Muscle of back (tissue), 13 donors: ENCODE results near the gene FARP2. TPM values are rescaled to one million over a fixed set of nuclear protein-coding genes. Genes with fewer than 3 reads are reported as not detected.
"Not testable (repeated sequence)": the region's sequence is repeated elsewhere in the genome, so short reads cannot be mapped to it uniquely, and the experiment has no call there.

ENCODE experiments used
- DNase-seq, 3 donors: peaks; one replicate each; pipeline versions ENCODE4 v3.0.0 to v3.0.0-alpha.2; 2013
- long read RNA-seq, 9 donors: transcript quantifications; one replicate each; lab custom pipeline, GENCODE V29; 2026
- polyA plus RNA-seq, 10 donors: library from polyadenylated mRNA; unstranded; fragments of 120-200 nt; gene quantifications; one replicate each; pipeline ENCODE4 v1.2.1, GENCODE V29; 2013; ENCODE audit not compliant: insufficient read length in 10 of 10

Gene FARP2
- 10 to 100 TPM; 24.8 to 43.7 (median 33.8) TPM for polyA plus RNA-seq
- long read RNA-seq, donor 1, full-length matches to known transcripts = 4 of 4 reads
- long read RNA-seq, donor 1, partial matches to known transcripts = 0 of 4 reads
- long read RNA-seq, donor 1, other reads (novel, unspliced or antisense) = 0 of 4 reads
- long read RNA-seq, donor 2 = 0 reads
- long read RNA-seq, donor 3 = 0 reads
- long read RNA-seq, donor 4, full-length matches to known transcripts = 1 of 1 reads
- long read RNA-seq, donor 4, partial matches to known transcripts = 0 of 1 reads
- long read RNA-seq, donor 4, other reads (novel, unspliced or antisense) = 0 of 1 reads
- long read RNA-seq, donor 5, partial matches to known transcripts = 6 of 7 reads
- long read RNA-seq, donor 5, other reads (novel, unspliced or antisense) = 0 of 7 reads
- long read RNA-seq, donor 6, full-length matches to known transcripts = 1 of 171 reads
- long read RNA-seq, donor 6, partial matches to known transcripts = 117 of 171 reads
- long read RNA-seq, donor 6, other reads (novel, unspliced or antisense) = 53 of 171 reads
- long read RNA-seq, donor 7, partial matches to known transcripts = 63 of 75 reads
- long read RNA-seq, donor 7, other reads (novel, unspliced or antisense) = 11 of 75 reads
- long read RNA-seq, donor 8, full-length matches to known transcripts = 1 of 1 reads
- long read RNA-seq, donor 8, partial matches to known transcripts = 0 of 1 reads
- long read RNA-seq, donor 8, other reads (novel, unspliced or antisense) = 0 of 1 reads
- long read RNA-seq, donor 9 = 0 reads

GRCh38 chr2:241355983-241356870 lies at the start of gene FARP2:
Gene FARP2 (plus strand): TSS chr2:241356285. CDS start chr2:241373108, 16,823 bp downstream.
- DNase-seq = peak; percentile 98 to 99 (median 98)

GRCh38 chr2:241307055-241307454 lies 49.0 kb upstream of the FARP2 start:
- no peak for DNase-seq

- DNase-seq = no peak
Measured at GRCh38 chr2:241308267-241308666, 47.8 kb upstream of the FARP2 start.

- DNase-seq = no peak
Measured at GRCh38 chr2:241308832-241309500, 47.1 kb upstream of the FARP2 start.

- DNase-seq = no peak
Measured at GRCh38 chr2:241309684-241310117, 46.4 kb upstream of the FARP2 start.

- DNase-seq = no peak
Measured at GRCh38 chr2:241310917-241311566, 45.0 kb upstream of the FARP2 start.

GRCh38 chr2:241312082-241312481 lies 44.0 kb upstream of the FARP2 start:
- DNase-seq = no peak

- no peak for DNase-seq
Measured at GRCh38 chr2:241313543-241314095, 42.5 kb upstream of the FARP2 start.

- peak in 1 of 3 donors; percentile 38 for DNase-seq
Measured at GRCh38 chr2:241314226-241315092, 41.6 kb upstream of the FARP2 start.

GRCh38 chr2:241315093-241315878 lies 40.8 kb upstream of the FARP2 start, which contains the start of gene HDLBP:
Gene HDLBP (minus strand): TSS chr2:241315672. CDS start chr2:241266869, 48,803 bp downstream.
- peak; percentile 99 to 100 (median 100) for DNase-seq

GRCh38 chr2:241315879-241316631 lies 40.0 kb upstream of the FARP2 start, which contains the start of gene SEPTIN2:
Gene SEPTIN2 (plus strand): TSS chr2:241315925. CDS start chr2:241324233, 8,308 bp downstream.
- DNase-seq = peak; percentile 62 to 96 (median 82)

GRCh38 chr2:241316825-241317224 lies 39.3 kb upstream of the FARP2 start:
- no peak for DNase-seq

- DNase-seq = no peak
Measured at GRCh38 chr2:241317391-241317790, 38.7 kb upstream of the FARP2 start.

GRCh38 chr2:241318830-241319229 lies 37.3 kb upstream of the FARP2 start:
- not testable (repeated sequence) for DNase-seq

- no peak for DNase-seq
Measured at GRCh38 chr2:241320394-241320793, 35.7 kb upstream of the FARP2 start.

GRCh38 chr2:241321033-241321432 lies 35.1 kb upstream of the FARP2 start:
- no peak for DNase-seq

- peak in 2 of 3 donors; percentile 36 to 53 for DNase-seq
Measured at GRCh38 chr2:241321886-241322285, 34.2 kb upstream of the FARP2 start.
